ENCODE measurements around the gene BRD7. TPM values are rescaled to one million over a fixed set of nuclear protein-coding genes. Genes with fewer than 3 reads are reported as not detected.

The BRD7 gene
- total RNA-seq, 1 donor from 2014 or later = 112 TPM

- Mint-ChIP-seq H3K4me1 (ENCODE audit: unreplicated experiment) (no peaks in the 10 kb centered on the region), H3K27ac (ENCODE audit: unreplicated experiment) (no peak overlapping the region), H3K9me3 (ENCODE audit: unreplicated experiment) (no peaks in the 10 kb centered on the region), H3K27me3 (ENCODE audit: unreplicated experiment) (no peaks in the 10 kb centered on the region), H3K36me3 (ENCODE audit: low read depth, unreplicated experiment) (no peaks in the 10 kb centered on the region), H3K4me3 (ENCODE audit: unreplicated experiment) (no peak overlapping the region)
- DNase-seq (ENCODE audit: low spot score) = no peak
- TF ChIP-seq CTCF (IDR thresholded peaks at IDR 0.05; ENCODE audit: unreplicated experiment) = no peak
Measured at GRCh38 chr16:50274326-50275097, 94.3 kb downstream of the BRD7 start.

GRCh38 chr16:50273888-50274325 is 94.9 kb downstream of the BRD7 start:
- no peak for TF ChIP-seq CTCF (IDR thresholded peaks at IDR 0.05; ENCODE audit: unreplicated experiment)
- Mint-ChIP-seq H3K4me1 (ENCODE audit: unreplicated experiment) (no peaks in the 10 kb centered on the region), H3K9me3 (ENCODE audit: unreplicated experiment) (no peaks in the 10 kb centered on the region), H3K4me3 (ENCODE audit: unreplicated experiment) (no peak overlapping the region), H3K27ac (ENCODE audit: unreplicated experiment) (no peak overlapping the region), H3K36me3 (ENCODE audit: low read depth, unreplicated experiment) (peaks cover 3% of the 10 kb centered on the region), H3K27me3 (ENCODE audit: unreplicated experiment) (no peaks in the 10 kb centered on the region)
- no peak for DNase-seq (ENCODE audit: low spot score)

GRCh38 chr16:50273382-50273690 is 95.5 kb downstream of the BRD7 start:
- Mint-ChIP-seq H3K27me3 (ENCODE audit: unreplicated experiment) (no peaks in the 10 kb centered on the region), H3K4me3 (ENCODE audit: unreplicated experiment) (no peak overlapping the region), H3K9me3 (ENCODE audit: unreplicated experiment) (no peaks in the 10 kb centered on the region), H3K27ac (ENCODE audit: unreplicated experiment) (no peak overlapping the region), H3K36me3 (ENCODE audit: low read depth, unreplicated experiment) (peaks cover 3% of the 10 kb centered on the region), H3K4me1 (ENCODE audit: unreplicated experiment) (no peaks in the 10 kb centered on the region)
- no peak for TF ChIP-seq CTCF (IDR thresholded peaks at IDR 0.05; ENCODE audit: unreplicated experiment)
- no peak for DNase-seq (ENCODE audit: low spot score)

GRCh38 chr16:50272687-50273381 is 96.0 kb downstream of the BRD7 start:
- Mint-ChIP-seq H3K27ac (ENCODE audit: unreplicated experiment) (no peak overlapping the region), H3K27me3 (ENCODE audit: unreplicated experiment) (no peaks in the 10 kb centered on the region), H3K4me3 (ENCODE audit: unreplicated experiment) (no peak overlapping the region), H3K9me3 (ENCODE audit: unreplicated experiment) (no peaks in the 10 kb centered on the region), H3K4me1 (ENCODE audit: unreplicated experiment) (peaks cover under 1% of the 10 kb centered on the region), H3K36me3 (ENCODE audit: low read depth, unreplicated experiment) (peaks cover 3% of the 10 kb centered on the region)
- TF ChIP-seq CTCF (IDR thresholded peaks at IDR 0.05; ENCODE audit: unreplicated experiment) = no peak
- DNase-seq (ENCODE audit: low spot score) = no peak

GRCh38 chr16:50272111-50272571 is 96.6 kb downstream of the BRD7 start:
- TF ChIP-seq CTCF (IDR thresholded peaks at IDR 0.05; ENCODE audit: unreplicated experiment) = no peak
- no peak overlapping the region for H3K4me3 Mint-ChIP-seq (ENCODE audit: unreplicated experiment)
- peaks cover 7% of the 10 kb centered on the region for H3K4me1 Mint-ChIP-seq (ENCODE audit: unreplicated experiment)
- H3K27me3 Mint-ChIP-seq (ENCODE audit: unreplicated experiment) = no peaks in the 10 kb centered on the region
- no peak for DNase-seq (ENCODE audit: low spot score)
- no peak overlapping the region for H3K27ac Mint-ChIP-seq (ENCODE audit: unreplicated experiment)
- H3K9me3 Mint-ChIP-seq (ENCODE audit: unreplicated experiment) = no peaks in the 10 kb centered on the region
- H3K36me3 Mint-ChIP-seq (ENCODE audit: low read depth, unreplicated experiment) = peaks cover 3% of the 10 kb centered on the region

Measured in endothelial cell (in vitro differentiated cells).